Activated CD8-positive, alpha-beta T cell treated with anti-CD3 and anti-CD28 coated beads for 36 hours (primary cell): ENCODE results near the gene RYR1. TPM values are rescaled to one million over a fixed set of nuclear protein-coding genes. Genes with fewer than 3 reads are reported as not detected.

Experiments
- ATAC-seq: fragments of 200-7000 bp; cut with Tn5 transposase; one replicate; pipeline ENCODE4 v1.10.0; 2021; ENCODE audit warnings: mild to moderate bottlenecking, moderate library complexity
- CTCF ChIA-PET: fragments of 350-600 bp; sonication (Branson Sonifier 250); formaldehyde crosslinking; loops from one replicate; lab custom pipeline; 2021; ENCODE audit warnings: antibody characterized with exemption; lab: Charles Lee
- POLR2A ChIA-PET: fragments of 350-600 bp; sonication (Branson Sonifier 250); formaldehyde crosslinking; loops from one replicate; lab custom pipeline; 2021; ENCODE audit warnings: antibody characterized with exemption; lab: Charles Lee
- DNase-seq: peaks from one replicate; pipeline ENCODE4 v3.0.0-alpha.2; 2020
- H3K27ac Mint-ChIP-seq: one replicate; pipeline ENCODE4 v1.8.0; 2021; ENCODE audit warnings: mild to moderate bottlenecking, mixed read lengths
- H3K27me3 Mint-ChIP-seq: one replicate; pipeline ENCODE4 v1.8.0; 2021; ENCODE audit warnings: mixed read lengths
- H3K36me3 Mint-ChIP-seq: one replicate; pipeline ENCODE4 v1.8.0; 2021; ENCODE audit warnings: low read depth, mixed read lengths
- H3K4me1 Mint-ChIP-seq: one replicate; pipeline ENCODE4 v1.8.0; 2021; ENCODE audit warnings: low read depth, mixed read lengths
- H3K4me3 Mint-ChIP-seq: one replicate; pipeline ENCODE4 v1.8.0; 2021; ENCODE audit warnings: mild to moderate bottlenecking, moderate library complexity, mixed read lengths
- H3K9me3 Mint-ChIP-seq: one replicate; pipeline ENCODE4 v1.8.0; 2021; ENCODE audit warnings: mixed read lengths
- intact Hi-C: fragments of 100-400 bp; cut with micrococcal nuclease; formaldehyde crosslinking; loops from one replicate; pipeline ENCODE4 v1.10.0; 2022
- total RNA-seq, 2 experiments: library from RNA; stranded (reverse); gene quantifications; one replicate each; pipeline ENCODE4 v1.2.3, GENCODE V29; 2021
- TF ChIP-seq, protein P1 (sequence below): fragments of 200-600 bp; IDR thresholded peaks from one replicate; pipeline ENCODE4 v1.8.0; 2022; ENCODE audit warnings: antibody characterized with exemption, mild to moderate bottlenecking

RYR1 gene
- total RNA-seq, 2 experiments from 2014 or later, result 0.63 to 1.2 TPM

DNA sequence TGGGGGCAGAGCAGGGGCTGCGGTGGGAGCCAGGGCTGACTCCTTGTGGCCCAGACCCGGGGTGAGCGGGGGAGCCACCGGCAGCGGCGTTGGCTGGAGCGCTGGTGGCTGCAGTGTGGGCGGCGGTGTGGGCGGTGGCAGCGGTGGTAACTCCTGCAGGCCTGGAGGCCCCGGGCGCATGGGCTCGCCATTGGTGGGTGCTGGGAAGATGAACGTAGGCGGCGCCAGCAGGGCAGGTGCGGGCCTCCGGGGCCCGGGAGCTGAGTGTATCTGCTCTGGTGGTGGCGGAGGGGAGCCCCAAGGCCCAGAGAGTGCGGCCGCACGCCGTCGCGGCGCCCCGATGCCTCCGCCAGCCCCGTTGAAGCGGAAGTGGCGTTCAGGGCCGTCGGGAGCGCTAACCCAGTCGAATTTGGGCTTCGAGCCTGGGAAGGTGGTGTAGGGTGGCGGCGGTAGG lies 47.7 kb upstream of the RYR1 start:
- Mint-ChIP-seq H3K4me3 (no peak overlapping the region), H3K9me3 (no peaks in the 10 kb centered on the region), H3K27me3 (peaks cover 18% of the 10 kb centered on the region), H3K27ac (no peak overlapping the region), H3K36me3 (peaks cover 43% of the 10 kb centered on the region), H3K4me1 (peaks cover 20% of the 10 kb centered on the region)
- CTCF ChIA-PET, result interaction anchor here (1.9 kb wide), 1 partner anchor 152 kb away, joined by 6 read pairs; no protein-coding TSS in a partner anchor
- POLR2A ChIA-PET, result interaction anchor here (0.5 to 5.4 kb wide), 3 partner anchors 9 to 38 kb away, joined by 3 to 40 read pairs (median 7); partner anchors contain the start of gene PSMD8
- intact Hi-C loops, result no loop called here
- DNase-seq (peak; percentile 43), ATAC-seq (no peak)
- TF ChIP-seq, protein P1, sequence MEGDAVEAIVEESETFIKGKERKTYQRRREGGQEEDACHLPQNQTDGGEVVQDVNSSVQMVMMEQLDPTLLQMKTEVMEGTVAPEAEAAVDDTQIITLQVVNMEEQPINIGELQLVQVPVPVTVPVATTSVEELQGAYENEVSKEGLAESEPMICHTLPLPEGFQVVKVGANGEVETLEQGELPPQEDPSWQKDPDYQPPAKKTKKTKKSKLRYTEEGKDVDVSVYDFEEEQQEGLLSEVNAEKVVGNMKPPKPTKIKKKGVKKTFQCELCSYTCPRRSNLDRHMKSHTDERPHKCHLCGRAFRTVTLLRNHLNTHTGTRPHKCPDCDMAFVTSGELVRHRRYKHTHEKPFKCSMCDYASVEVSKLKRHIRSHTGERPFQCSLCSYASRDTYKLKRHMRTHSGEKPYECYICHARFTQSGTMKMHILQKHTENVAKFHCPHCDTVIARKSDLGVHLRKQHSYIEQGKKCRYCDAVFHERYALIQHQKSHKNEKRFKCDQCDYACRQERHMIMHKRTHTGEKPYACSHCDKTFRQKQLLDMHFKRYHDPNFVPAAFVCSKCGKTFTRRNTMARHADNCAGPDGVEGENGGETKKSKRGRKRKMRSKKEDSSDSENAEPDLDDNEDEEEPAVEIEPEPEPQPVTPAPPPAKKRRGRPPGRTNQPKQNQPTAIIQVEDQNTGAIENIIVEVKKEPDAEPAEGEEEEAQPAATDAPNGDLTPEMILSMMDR, result no peak

GRCh38 chr19:38386300-38386970 lies 47.1 kb upstream of the RYR1 start:
- TF ChIP-seq, protein P1, result no peak
- H3K27ac Mint-ChIP-seq, result no peak overlapping the region
- POLR2A ChIA-PET, result interaction anchor here (0.5 to 5.4 kb wide), 4 partner anchors 9 to 263 kb away, joined by 3 to 40 read pairs (median 5); partner anchors contain the start of gene PSMD8
- intact Hi-C loops, result no loop called here
- DNase-seq (no peak), ATAC-seq (no peak)
- CTCF ChIA-PET, result interaction anchor here (1.7 kb wide), 1 partner anchor 17 kb away, joined by 14 read pairs; the partner anchor contains the start of gene FAM98C
- peaks cover 20% of the 10 kb centered on the region for H3K4me1 Mint-ChIP-seq
- no peak overlapping the region for H3K4me3 Mint-ChIP-seq
- no peaks in the 10 kb centered on the region for H3K9me3 Mint-ChIP-seq
- peaks cover 22% of the 10 kb centered on the region for H3K27me3 Mint-ChIP-seq
- H3K36me3 Mint-ChIP-seq, result peaks cover 37% of the 10 kb centered on the region

DNA sequence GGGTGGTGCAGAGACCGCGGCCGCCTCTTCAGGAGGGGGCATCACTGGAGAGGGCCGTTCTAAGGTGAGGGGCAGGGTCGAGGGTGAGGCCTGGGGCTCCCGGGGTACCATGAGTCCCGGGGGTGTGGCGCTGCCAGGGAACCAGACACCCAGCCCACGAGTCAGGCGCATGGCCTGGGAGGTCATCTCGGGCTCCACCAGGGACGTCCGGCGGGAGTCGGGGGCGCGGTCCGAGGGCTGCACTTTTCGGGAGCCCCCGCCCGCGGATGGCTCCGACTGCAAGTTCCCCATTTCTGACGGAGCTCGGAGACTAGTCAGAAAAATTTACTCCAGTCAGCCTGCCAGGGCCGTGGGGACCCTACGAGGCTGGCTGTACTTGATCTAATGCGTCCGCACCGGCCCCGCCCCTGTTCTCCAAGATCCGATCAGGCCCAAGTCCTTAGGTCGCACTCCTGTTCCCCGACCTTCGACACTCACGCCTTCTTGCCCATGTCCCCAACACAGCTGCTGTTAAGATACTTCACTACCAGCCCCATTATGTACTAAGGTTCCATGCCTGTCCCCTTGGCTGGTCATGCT lies 46.4 kb upstream of the RYR1 start:
- peak overlapping the region; percentile 40 for H3K4me3 Mint-ChIP-seq

DNA sequence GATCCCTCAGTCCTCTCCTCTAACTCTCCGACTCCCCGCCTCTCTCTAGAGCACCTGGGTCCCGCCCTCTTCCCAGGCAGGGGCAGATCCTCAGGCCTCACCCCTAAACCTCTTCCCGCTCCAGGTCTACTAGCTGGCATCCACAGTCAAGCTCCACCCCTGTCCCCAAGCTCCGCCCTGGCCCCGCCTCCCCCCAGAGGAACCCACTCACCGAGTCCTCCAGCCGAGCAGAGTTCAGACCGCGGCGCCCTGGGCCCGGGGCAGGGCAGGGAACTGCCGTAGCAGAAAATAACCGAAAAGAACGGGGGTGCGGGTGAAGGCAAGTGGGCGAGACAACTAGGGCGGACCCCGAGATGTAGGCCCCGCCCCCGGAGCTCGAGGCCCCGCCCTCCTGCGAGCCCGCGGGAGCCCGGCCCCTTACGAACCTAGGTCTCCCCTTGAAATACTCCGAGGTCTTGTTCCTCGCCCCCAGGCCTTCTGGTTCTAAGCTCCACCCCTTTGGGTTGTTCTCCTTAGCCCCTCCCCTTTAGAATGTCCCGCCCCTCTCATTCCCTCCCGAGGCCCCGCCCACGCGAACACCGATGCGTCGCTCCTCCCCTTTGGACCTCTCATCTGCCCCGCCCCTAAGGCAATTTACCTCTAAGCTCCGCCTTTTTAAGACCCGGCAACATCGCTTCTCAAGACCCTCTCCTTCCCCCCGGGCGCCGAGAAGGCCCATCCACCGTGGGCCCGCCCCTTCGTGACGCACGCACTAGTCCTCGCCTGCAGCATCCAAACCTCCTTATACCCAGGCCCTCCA lies 45.7 kb upstream of the RYR1 start, which contains the start of gene GGN:
TSS of gene GGN (minus strand) at position 485 of the 799 bp plus-strand sequence. CDS start 773 bp downstream, outside the sequence.
- peak; percentile 83 for ATAC-seq
- peaks cover 25% of the 10 kb centered on the region for H3K27me3 Mint-ChIP-seq
- H3K4me3 Mint-ChIP-seq, result peak within 1 kb of the TSS; percentile 68
- no peaks in the 10 kb centered on the region for H3K9me3 Mint-ChIP-seq
- TF ChIP-seq, protein P1, result no peak
- CTCF ChIA-PET, result interaction anchor here (0.7 to 1.7 kb wide), 6 partner anchors 12 to 247 kb away, joined by 3 to 14 read pairs (median 4); partner anchors contain the start of genes EIF3K and FAM98C
- peaks cover 20% of the 10 kb centered on the region for H3K4me1 Mint-ChIP-seq
- intact Hi-C loops, result no loop called here
- H3K36me3 Mint-ChIP-seq, result peaks cover 24% of the 10 kb centered on the region
- POLR2A ChIA-PET, result interaction anchor here (1.5 to 5.4 kb wide), 2 partner anchors 12 kb away, joined by 5 to 40 read pairs; partner anchors contain the start of gene PSMD8
- peak; percentile 91 for DNase-seq
- no peak within 1 kb of the TSS for H3K27ac Mint-ChIP-seq

More for the DNA sequence above, 46.4 kb upstream of the RYR1 start:
- ATAC-seq (no peak), DNase-seq (no peak)
- intact Hi-C loops, result no loop called here
- ChIA-PET CTCF (interaction anchor here (0.8 to 1.7 kb wide), 5 partner anchors 12 to 232 kb away, joined by 3 to 14 read pairs (median 4); partner anchors contain the start of genes EIF3K and FAM98C), POLR2A (interaction anchor here (0.6 to 5.4 kb wide), 2 partner anchors 12 to 263 kb away, joined by 3 to 40 read pairs; partner anchors contain the start of gene PSMD8)
- H3K9me3 Mint-ChIP-seq, result no peaks in the 10 kb centered on the region
- TF ChIP-seq, protein P1, result no peak
- H3K27me3 Mint-ChIP-seq, result peaks cover 25% of the 10 kb centered on the region
- peaks cover 20% of the 10 kb centered on the region for H3K4me1 Mint-ChIP-seq
- H3K36me3 Mint-ChIP-seq, result peaks cover 31% of the 10 kb centered on the region
- no peak overlapping the region for H3K27ac Mint-ChIP-seq
